Right lobe of liver (tissue), 4 donors: ENCODE results near the gene ITPK1.

Source experiments
- POLR2A ChIP-seq: fragments of 450-650 bp; IDR thresholded peaks from one replicate; pipeline ENCODE4 v1.6.1; 2017; ENCODE audit warnings: antibody characterized with exemption, mild to moderate bottlenecking
- TF ChIP-seq, protein P1 (sequence below), 4 donors: fragments of 200-600 bp in 3 of 4; fragments of 450-650 bp in 1 of 4; IDR thresholded peaks; one replicate each; pipeline versions ENCODE4 v1.5.1 to v1.8.0; 2016 to 2022; ENCODE audit warnings: antibody characterized with exemption in 4 of 4, mild to moderate bottlenecking in 2 of 4
- donor health status: DM: no; HTN: no; CAD: no.
- donor health status: DM: no; HTN: no; CAD: no.
- donor health status: DM: no; HTN: yes; CAD: no.

DNA sequence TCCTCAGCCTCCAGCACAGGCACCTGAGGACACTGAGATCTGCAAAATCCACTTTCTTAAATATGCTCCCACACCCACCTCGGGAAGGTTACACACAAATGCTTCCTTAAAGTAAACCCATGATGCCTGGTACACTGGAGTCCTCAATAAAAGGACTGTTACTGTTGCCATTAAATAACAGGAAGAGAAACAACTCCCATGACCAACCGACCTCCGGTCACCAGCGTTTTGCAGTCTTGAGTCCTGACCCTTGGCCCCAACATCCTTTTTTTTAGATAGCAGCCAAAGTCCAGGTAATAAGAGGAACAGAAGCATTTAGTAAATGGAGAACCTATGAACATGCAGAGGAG is 42.4 kb downstream of the ITPK1 start:
- TF ChIP-seq, protein P1, sequence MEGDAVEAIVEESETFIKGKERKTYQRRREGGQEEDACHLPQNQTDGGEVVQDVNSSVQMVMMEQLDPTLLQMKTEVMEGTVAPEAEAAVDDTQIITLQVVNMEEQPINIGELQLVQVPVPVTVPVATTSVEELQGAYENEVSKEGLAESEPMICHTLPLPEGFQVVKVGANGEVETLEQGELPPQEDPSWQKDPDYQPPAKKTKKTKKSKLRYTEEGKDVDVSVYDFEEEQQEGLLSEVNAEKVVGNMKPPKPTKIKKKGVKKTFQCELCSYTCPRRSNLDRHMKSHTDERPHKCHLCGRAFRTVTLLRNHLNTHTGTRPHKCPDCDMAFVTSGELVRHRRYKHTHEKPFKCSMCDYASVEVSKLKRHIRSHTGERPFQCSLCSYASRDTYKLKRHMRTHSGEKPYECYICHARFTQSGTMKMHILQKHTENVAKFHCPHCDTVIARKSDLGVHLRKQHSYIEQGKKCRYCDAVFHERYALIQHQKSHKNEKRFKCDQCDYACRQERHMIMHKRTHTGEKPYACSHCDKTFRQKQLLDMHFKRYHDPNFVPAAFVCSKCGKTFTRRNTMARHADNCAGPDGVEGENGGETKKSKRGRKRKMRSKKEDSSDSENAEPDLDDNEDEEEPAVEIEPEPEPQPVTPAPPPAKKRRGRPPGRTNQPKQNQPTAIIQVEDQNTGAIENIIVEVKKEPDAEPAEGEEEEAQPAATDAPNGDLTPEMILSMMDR (IDR thresholded peaks at IDR 0.05) = no peak
- no peak for TF ChIP-seq POLR2A
